PFSK-1 (cell line): ENCODE results near the gene TNP1.

Source experiments
- FOXP2 ChIP-seq: optimal IDR thresholded peaks from 2 replicates; pipeline ENCODE3; 2011; ENCODE audit warnings: borderline replicate concordance, control low read depth, inconsistent platforms; ENCODE audit not compliant: insufficient read depth; ENCODE audit errors: extremely low read length, extremely low read depth
- POLR2AphosphoS5 ChIP-seq: IDR thresholded peaks from 2 replicates; pipeline ENCODE4 v1.6.1; 2012; ENCODE audit warnings: low read depth, mild to moderate bottlenecking, control low read depth, low read length, moderate library complexity
- SIN3A ChIP-seq: IDR thresholded peaks from 2 replicates; pipeline ENCODE4 v1.6.1; 2012; ENCODE audit warnings: mild to moderate bottlenecking, low read length, moderate library complexity, borderline replicate concordance; ENCODE audit not compliant: insufficient read depth
- TAF1 ChIP-seq: IDR thresholded peaks from 2 replicates; pipeline ENCODE4 v1.6.1; 2012; ENCODE audit warnings: low read length, control low read depth, borderline replicate concordance; ENCODE audit not compliant: insufficient read depth
- TF ChIP-seq, protein P1 (sequence below), 2 experiments: IDR thresholded peaks; 2 replicates each; pipeline versions ENCODE4 v1.6.1 to v1.8.0; 2011 to 2012; ENCODE audit warnings: low read depth in 2 of 2, low read length in 2 of 2, control low read depth in 1 of 2, inconsistent platforms in 1 of 2, mild to moderate bottlenecking in 1 of 2, moderate library complexity in 1 of 2; ENCODE audit not compliant: insufficient read depth in 1 of 2

TNP1 gene

DNA sequence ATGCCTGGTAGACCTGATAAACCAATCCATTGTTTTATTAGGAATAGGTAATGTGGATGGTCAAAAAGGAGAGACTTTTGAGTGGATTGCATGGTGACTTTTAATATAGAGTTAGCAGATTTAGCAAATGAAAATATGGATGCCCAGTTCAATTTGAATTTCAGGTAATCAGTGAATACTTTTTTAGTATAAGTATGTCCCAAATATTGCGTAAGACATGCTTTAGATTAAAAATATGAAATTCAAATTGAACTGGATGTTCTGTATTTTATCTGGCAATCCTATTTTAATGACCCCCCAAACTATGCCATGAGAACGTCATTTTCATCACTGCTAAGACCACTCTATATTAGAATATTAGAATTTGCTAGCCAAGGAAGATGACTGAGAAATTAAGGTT lies 30.3 kb upstream of the TNP1 start:
- TF ChIP-seq POLR2AphosphoS5 (no peak), SIN3A (no peak), FOXP2 (no peak), TAF1 (no peak)
- TF ChIP-seq, protein P1, sequence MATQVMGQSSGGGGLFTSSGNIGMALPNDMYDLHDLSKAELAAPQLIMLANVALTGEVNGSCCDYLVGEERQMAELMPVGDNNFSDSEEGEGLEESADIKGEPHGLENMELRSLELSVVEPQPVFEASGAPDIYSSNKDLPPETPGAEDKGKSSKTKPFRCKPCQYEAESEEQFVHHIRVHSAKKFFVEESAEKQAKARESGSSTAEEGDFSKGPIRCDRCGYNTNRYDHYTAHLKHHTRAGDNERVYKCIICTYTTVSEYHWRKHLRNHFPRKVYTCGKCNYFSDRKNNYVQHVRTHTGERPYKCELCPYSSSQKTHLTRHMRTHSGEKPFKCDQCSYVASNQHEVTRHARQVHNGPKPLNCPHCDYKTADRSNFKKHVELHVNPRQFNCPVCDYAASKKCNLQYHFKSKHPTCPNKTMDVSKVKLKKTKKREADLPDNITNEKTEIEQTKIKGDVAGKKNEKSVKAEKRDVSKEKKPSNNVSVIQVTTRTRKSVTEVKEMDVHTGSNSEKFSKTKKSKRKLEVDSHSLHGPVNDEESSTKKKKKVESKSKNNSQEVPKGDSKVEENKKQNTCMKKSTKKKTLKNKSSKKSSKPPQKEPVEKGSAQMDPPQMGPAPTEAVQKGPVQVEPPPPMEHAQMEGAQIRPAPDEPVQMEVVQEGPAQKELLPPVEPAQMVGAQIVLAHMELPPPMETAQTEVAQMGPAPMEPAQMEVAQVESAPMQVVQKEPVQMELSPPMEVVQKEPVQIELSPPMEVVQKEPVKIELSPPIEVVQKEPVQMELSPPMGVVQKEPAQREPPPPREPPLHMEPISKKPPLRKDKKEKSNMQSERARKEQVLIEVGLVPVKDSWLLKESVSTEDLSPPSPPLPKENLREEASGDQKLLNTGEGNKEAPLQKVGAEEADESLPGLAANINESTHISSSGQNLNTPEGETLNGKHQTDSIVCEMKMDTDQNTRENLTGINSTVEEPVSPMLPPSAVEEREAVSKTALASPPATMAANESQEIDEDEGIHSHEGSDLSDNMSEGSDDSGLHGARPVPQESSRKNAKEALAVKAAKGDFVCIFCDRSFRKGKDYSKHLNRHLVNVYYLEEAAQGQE (IDR thresholded peaks at IDR 0.05; ENCODE audit: insufficient read depth in 1 of 2, low read depth in 2 of 2, low read length in 2 of 2), result no peak

DNA sequence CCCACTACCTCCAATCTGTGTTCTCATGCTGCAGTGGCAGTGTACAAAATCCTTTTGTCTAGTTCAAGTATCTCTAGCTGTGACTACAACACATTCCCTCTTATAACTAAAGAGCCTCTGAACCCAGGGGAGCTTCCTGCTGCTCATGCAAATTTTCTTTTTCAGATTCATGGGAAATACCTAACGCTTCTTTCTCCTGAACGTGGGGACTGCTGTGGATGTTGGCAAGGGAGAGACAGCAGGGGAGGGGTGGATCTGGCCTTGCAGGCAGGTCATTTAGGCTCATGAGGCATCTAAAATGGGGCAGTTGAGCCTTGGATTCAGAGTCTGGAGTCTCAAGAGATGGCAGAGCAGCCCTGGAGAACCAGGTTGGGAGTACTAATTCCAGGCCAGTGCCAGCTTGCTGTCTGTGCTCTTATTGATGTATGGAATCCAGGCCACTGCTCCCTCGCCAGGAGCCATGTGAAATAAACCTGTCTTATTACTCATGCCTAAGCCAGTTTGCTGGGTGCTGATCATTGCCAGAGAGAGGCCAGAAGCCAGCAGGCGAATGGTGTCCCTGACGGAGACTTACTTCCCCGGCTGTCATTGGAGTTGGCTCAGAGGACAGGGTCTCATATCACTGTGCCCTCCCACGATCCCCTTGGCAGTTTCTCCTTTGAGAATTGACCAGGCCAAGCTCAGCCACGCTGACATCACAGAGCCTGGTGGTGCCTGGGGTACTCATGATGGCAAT lies 29.2 kb upstream of the TNP1 start:
- TF ChIP-seq POLR2AphosphoS5 (no peak), FOXP2 (no peak), TAF1 (no peak), SIN3A (no peak)
- TF ChIP-seq, protein P1 (IDR thresholded peaks at IDR 0.05; ENCODE audit: insufficient read depth in 1 of 2, low read depth in 2 of 2, low read length in 2 of 2), result no peak

DNA sequence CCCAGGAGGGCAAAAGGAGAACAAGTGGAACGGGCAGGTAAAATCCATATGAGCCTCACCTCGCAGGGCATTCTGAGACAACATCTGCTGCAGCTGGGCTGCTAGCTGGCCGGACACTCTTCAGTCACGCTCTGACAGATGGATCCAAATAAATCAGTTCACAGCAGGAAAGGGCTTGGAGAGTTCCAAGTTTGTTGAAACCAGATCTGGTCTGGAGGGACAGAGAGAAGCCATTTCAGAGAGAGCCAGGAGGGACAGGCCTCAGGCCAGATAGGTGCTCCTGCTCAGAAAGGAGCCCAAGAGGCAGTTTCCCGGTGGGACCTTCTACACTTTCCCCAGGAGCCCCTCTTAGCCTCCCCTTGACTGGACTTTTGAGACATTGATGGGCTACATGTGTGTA lies 28.2 kb upstream of the TNP1 start:
- TF ChIP-seq SIN3A (no peak), POLR2AphosphoS5 (no peak), TAF1 (no peak), FOXP2 (no peak)
- TF ChIP-seq, protein P1 (IDR thresholded peaks at IDR 0.05; ENCODE audit: insufficient read depth in 1 of 2, low read depth in 2 of 2, low read length in 2 of 2), result no peak

DNA sequence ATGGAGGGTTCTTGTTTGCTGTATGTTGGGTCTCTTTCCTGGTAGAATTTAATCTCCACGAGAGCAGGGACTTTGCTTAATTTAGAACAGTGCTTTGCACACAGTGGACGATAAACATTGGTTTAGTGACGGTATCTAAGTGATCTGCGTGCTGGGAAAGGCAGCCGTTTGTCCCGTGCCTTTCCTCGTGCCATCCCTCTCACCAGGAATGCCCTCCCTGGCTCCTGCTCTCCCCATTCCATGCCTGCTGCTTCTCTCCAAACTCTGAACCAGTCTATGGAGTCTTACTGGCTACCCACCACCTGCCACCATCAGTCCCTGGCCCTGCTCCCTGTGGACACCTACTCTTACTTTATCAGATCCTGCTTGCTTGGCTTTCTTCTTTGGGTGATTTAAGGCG lies 27.3 kb upstream of the TNP1 start:
- no peak for TF ChIP-seq TAF1

DNA sequence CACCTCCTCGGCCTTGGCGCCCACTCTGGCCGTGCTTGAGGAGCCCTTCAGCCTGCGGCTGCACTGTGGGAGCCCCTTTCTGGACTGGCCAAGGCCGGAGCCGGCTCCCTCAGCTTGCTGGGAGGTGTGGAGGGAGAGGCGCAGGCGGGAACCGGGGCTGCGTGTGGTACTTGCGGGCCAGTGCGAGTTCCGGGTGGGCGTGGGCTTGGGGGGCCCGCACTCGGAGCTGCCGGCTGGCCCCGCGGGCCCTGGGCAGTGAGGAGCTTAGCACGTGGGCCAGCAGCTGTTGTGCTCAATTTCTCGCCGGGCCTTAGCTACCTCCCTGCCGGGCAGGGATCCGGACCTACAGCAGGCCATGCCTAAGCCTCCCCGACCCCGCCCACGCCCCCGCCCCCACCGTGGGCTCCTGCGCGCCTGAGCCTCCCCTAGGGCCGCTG lies 25.3 kb upstream of the TNP1 start:
- TF ChIP-seq TAF1, result no peak
- no peak for TF ChIP-seq SIN3A
- TF ChIP-seq POLR2AphosphoS5, result no peak
- TF ChIP-seq, protein P1 (IDR thresholded peaks at IDR 0.05; ENCODE audit: insufficient read depth in 1 of 2, low read depth in 2 of 2, low read length in 2 of 2), result no peak
- no peak for TF ChIP-seq FOXP2
